Erythroblast (primary cell): ENCODE results near the gene PRTFDC1.

Source experiments
- GATA1 ChIP-seq: IDR thresholded peaks from 2 replicates; pipeline ENCODE4 v1.6.1; 2011; ENCODE audit warnings: low read depth, mild to moderate bottlenecking, control low read depth, low read length, moderate library complexity
- POLR2A ChIP-seq: IDR thresholded peaks from 2 replicates; pipeline ENCODE4 v1.6.1; 2011; ENCODE audit warnings: mild to moderate bottlenecking, low read length

GRCh38 chr10:24916365-24916764 is 36.0 kb downstream of the PRTFDC1 start:
- TF ChIP-seq POLR2A (no peak), GATA1 (no peak)
